ENCODE data around the gene CCDC73. TPM values are rescaled to one million over a fixed set of nuclear protein-coding genes. Genes with fewer than 3 reads are reported as not detected.
"Not testable (repeated sequence)": the region's sequence is repeated elsewhere in the genome, so short reads cannot be mapped to it uniquely, and the experiment has no call there.

The CCDC73 gene
- total RNA-seq, 1 donor from 2014 or later = not detected

DNA sequence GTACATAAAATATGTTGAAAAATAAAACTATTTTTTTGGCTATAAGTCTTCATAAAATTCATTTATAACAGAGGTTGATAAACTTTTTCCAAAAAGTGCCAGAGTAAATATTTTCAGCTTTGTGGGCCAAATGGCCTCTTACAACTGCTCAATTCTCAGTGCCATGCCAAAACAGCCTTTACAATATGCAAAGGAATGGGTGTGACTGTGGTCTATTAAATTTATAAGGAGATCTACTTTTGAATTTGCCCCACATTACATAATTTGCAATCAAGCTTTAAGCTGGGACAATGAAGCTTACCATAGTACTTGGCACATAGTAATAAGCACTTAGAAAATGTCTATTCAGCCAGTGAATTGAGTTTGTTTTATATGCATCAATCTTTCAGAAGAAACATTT, 188.2 kb downstream of the CCDC73 start:
- no peaks in the 10 kb centered on the region for H3K4me1 Mint-ChIP-seq (ENCODE audit: low read depth, unreplicated experiment)
- peaks cover 1% of the 10 kb centered on the region for H3K9me3 Mint-ChIP-seq (ENCODE audit: unreplicated experiment)
- TF ChIP-seq, protein P1, sequence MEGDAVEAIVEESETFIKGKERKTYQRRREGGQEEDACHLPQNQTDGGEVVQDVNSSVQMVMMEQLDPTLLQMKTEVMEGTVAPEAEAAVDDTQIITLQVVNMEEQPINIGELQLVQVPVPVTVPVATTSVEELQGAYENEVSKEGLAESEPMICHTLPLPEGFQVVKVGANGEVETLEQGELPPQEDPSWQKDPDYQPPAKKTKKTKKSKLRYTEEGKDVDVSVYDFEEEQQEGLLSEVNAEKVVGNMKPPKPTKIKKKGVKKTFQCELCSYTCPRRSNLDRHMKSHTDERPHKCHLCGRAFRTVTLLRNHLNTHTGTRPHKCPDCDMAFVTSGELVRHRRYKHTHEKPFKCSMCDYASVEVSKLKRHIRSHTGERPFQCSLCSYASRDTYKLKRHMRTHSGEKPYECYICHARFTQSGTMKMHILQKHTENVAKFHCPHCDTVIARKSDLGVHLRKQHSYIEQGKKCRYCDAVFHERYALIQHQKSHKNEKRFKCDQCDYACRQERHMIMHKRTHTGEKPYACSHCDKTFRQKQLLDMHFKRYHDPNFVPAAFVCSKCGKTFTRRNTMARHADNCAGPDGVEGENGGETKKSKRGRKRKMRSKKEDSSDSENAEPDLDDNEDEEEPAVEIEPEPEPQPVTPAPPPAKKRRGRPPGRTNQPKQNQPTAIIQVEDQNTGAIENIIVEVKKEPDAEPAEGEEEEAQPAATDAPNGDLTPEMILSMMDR (IDR thresholded peaks at IDR 0.05; ENCODE audit: partially characterized antibody, unreplicated experiment) = no peak
- no peak for DNase-seq
- peaks cover 20% of the 10 kb centered on the region for H3K36me3 Mint-ChIP-seq (ENCODE audit: unreplicated experiment)
- no peak overlapping the region for H3K27ac Mint-ChIP-seq (ENCODE audit: unreplicated experiment)
- H3K4me3 Mint-ChIP-seq (ENCODE audit: unreplicated experiment) = no peak overlapping the region
- H3K27me3 Mint-ChIP-seq (ENCODE audit: unreplicated experiment) = no peaks in the 10 kb centered on the region

DNA sequence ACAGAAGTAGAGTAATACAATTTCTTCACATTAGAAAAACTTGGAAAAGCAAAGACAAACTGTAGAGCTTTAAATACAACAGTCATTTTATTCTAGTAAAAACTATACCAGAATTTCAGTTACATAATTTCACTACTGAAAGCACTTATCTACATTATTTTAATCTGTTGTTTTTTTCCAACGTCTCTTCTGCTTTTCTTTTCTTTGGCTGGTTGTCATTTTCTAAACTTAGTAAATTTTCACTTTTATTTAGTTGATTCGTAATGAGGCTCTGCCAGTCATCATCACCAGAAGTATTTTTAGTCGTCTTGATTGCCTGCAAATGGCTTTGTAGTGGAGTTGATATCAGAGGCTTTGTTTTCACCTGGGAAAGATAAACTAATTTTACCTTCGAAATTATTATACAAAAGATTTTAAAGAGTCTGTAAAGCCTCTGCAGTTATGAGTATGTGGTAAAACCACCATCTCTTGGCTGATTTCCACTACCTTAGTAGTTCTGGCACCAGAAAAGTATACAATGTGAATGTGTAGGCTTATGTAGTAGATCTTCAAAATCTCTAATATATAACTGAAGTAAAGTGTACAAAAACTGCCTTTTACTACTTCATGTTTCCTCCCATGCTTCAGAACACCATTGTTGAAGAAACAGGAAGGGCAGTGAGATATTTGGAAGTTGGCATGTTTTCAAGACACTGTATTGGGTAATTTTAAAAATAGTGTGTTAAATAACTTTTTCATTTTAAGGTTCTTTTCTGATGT, 191.6 kb downstream of the CCDC73 start:
- Mint-ChIP-seq H3K27ac (ENCODE audit: unreplicated experiment) (no peak overlapping the region), H3K36me3 (ENCODE audit: unreplicated experiment) (peaks cover 6% of the 10 kb centered on the region), H3K9me3 (ENCODE audit: unreplicated experiment) (peaks cover 1% of the 10 kb centered on the region), H3K27me3 (ENCODE audit: unreplicated experiment) (no peaks in the 10 kb centered on the region), H3K4me1 (ENCODE audit: low read depth, unreplicated experiment) (no peaks in the 10 kb centered on the region), H3K4me3 (ENCODE audit: unreplicated experiment) (no peak overlapping the region)
- TF ChIP-seq, protein P1 (IDR thresholded peaks at IDR 0.05; ENCODE audit: partially characterized antibody, unreplicated experiment) = no peak
- no peak for DNase-seq

DNA sequence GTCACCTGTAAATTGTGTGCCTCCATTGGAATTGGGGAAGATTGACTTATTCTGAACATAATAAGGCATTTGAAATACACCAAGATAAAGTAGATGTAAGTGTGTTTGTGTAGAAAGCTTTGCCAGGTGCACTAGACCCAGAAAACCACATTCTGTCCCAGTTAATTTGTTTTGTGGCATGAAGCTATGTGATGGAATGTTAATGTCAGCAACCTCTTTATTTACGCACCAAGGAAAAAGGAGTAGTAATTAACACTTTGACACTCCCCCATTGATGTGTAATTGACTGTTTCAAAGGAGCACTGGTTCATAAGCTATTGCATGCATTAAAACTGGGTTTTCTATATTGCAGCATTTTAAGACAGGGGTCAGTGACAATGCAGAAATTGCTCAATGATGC, 196.5 kb downstream of the CCDC73 start:
- TF ChIP-seq, protein P1 (IDR thresholded peaks at IDR 0.05; ENCODE audit: partially characterized antibody, unreplicated experiment) = no peak
- no peaks in the 10 kb centered on the region for H3K27me3 Mint-ChIP-seq (ENCODE audit: unreplicated experiment)
- no peak overlapping the region for H3K4me3 Mint-ChIP-seq (ENCODE audit: unreplicated experiment)
- H3K27ac Mint-ChIP-seq (ENCODE audit: unreplicated experiment) = no peak overlapping the region
- no peaks in the 10 kb centered on the region for H3K4me1 Mint-ChIP-seq (ENCODE audit: low read depth, unreplicated experiment)
- no peaks in the 10 kb centered on the region for H3K36me3 Mint-ChIP-seq (ENCODE audit: unreplicated experiment)
- DNase-seq = no peak
- no peaks in the 10 kb centered on the region for H3K9me3 Mint-ChIP-seq (ENCODE audit: unreplicated experiment)

DNA sequence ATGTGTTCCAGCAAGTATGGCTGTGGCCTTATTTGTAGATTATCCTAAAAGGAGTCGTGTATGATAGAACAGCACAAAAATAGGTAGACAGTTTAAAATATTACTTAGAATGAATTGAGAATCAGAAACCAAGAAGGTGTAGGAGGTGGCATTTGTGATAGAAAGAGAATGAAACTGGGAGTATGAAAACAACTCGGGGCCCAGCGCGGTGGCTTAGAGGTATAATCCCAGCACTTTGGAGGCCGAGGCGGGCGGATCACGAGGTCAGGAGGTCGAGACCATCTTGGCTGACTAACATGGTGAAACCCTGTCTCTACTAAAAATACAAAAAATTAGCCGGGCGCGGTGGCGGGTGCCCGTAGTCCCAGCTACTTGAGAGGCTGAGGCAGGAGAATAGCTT, 198.3 kb downstream of the CCDC73 start:
- not testable (repeated sequence) for H3K4me1 Mint-ChIP-seq (ENCODE audit: low read depth, unreplicated experiment); H3K9me3 Mint-ChIP-seq (ENCODE audit: unreplicated experiment); DNase-seq; H3K27me3 Mint-ChIP-seq (ENCODE audit: unreplicated experiment); H3K27ac Mint-ChIP-seq (ENCODE audit: unreplicated experiment); H3K4me3 Mint-ChIP-seq (ENCODE audit: unreplicated experiment); H3K36me3 Mint-ChIP-seq (ENCODE audit: unreplicated experiment)

DNA sequence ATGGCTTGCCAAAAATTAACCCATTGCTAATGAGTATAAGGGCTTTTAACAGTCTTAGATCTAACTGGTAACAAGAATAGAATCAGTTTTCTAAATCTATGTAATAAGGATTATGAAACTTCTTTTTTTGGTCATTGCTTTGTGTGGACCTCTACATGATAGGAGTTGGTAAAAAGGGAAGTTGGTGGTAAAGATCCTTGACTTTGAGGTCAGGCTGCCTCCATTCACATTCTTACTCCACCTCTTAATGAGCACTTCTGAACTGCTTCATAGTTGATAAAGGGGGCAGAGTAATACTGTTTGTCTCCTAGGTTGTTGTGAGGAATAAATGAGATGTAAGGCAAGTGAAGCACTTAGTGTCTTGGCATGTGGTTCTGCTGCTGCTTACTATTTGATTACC, 200.2 kb downstream of the CCDC73 start:
- DNase-seq = no peak
- Mint-ChIP-seq H3K27me3 (ENCODE audit: unreplicated experiment) (no peaks in the 10 kb centered on the region), H3K4me3 (ENCODE audit: unreplicated experiment) (no peak overlapping the region), H3K9me3 (ENCODE audit: unreplicated experiment) (no peaks in the 10 kb centered on the region), H3K27ac (ENCODE audit: unreplicated experiment) (no peak overlapping the region), H3K4me1 (ENCODE audit: low read depth, unreplicated experiment) (no peaks in the 10 kb centered on the region), H3K36me3 (ENCODE audit: unreplicated experiment) (peaks cover 6% of the 10 kb centered on the region)
- TF ChIP-seq, protein P1 (IDR thresholded peaks at IDR 0.05; ENCODE audit: partially characterized antibody, unreplicated experiment) = no peak
